HEK293 (cell line): ENCODE data around the gene NAALADL2.

Experiments used
- CTCF ChIA-PET: fragments of 350-600 bp; formaldehyde crosslinking; extraction: SDS; loops from one replicate; lab custom pipeline; 2021; ENCODE audit warnings: antibody characterized with exemption; lab: Yijun Ruan, JAX
- POLR2A ChIA-PET: fragments of 300-600 bp; formaldehyde crosslinking; extraction: SDS; loops from one replicate; lab custom pipeline; 2020; ENCODE audit warnings: antibody characterized with exemption, inconsistent platforms; lab: Yijun Ruan, JAX
- H3K27ac ChIP-seq: fragments of 200-500 bp; sonication (Bioruptor generic); 2 replicates; pipeline ENCODE4 v1.5.1; 2014; ENCODE audit warnings: low read depth, low read length, control low read depth, inconsistent platforms; ENCODE audit errors: extremely low read depth
- H3K36me3 ChIP-seq, 2 experiments: fragments of 200-500 bp in 1 of 2; sonication (Bioruptor generic) in 1 of 2; 1 replicate in 1 of 2; 2 replicates in 1 of 2; pipeline ENCODE4 v1.5.1; 2014 to 2017; ENCODE audit warnings: inconsistent platforms in 2 of 2, low read length in 2 of 2; ENCODE audit not compliant: control insufficient read depth in 2 of 2, insufficient read depth in 1 of 2
- H3K4me1 ChIP-seq: fragments of 200-500 bp; sonication (Bioruptor generic); 2 replicates; pipeline ENCODE4 v1.5.1; 2014; ENCODE audit warnings: mild to moderate bottlenecking, low read length, inconsistent platforms; ENCODE audit not compliant: control insufficient read depth, insufficient read depth
- H3K4me3 ChIP-seq: 2 replicates; pipeline ENCODE4 v1.5.1; 2011; ENCODE audit warnings: low read depth, mild to moderate bottlenecking, control low read depth, low read length, moderate library complexity
- H3K9me3 ChIP-seq: fragments of 200-500 bp; sonication (Bioruptor generic); 2 replicates; pipeline ENCODE4 v1.5.1; 2014; ENCODE audit warnings: low read depth, low read length, inconsistent platforms; ENCODE audit not compliant: control insufficient read depth, insufficient read depth
- KLF10 ChIP-seq: fragments of 450-650 bp; IDR thresholded peaks from 2 replicates; pipeline ENCODE4 v1.5.1; 2018; ENCODE audit warnings: missing biosample characterization, mild to moderate bottlenecking, missing genetic modification characterization
- MYNN ChIP-seq: fragments of 450-650 bp; formaldehyde crosslinking; IDR thresholded peaks from 2 replicates; pipeline ENCODE4 v1.5.1; 2016; ENCODE audit warnings: missing biosample characterization, missing genetic modification characterization, borderline replicate concordance
- TRIM28 ChIP-seq: IDR thresholded peaks from 2 replicates; pipeline ENCODE4 v1.6.1; 2011; ENCODE audit warnings: low read length, control low read depth, borderline replicate concordance
- ZBTB20 ChIP-seq: fragments of 450-650 bp; formaldehyde crosslinking; IDR thresholded peaks from 2 replicates; pipeline ENCODE4 v1.5.1; 2016; ENCODE audit warnings: missing biosample characterization, missing genetic modification characterization
- ZBTB7A ChIP-seq: fragments of 450-650 bp; formaldehyde crosslinking; IDR thresholded peaks from 2 replicates; pipeline ENCODE4 v1.5.1; 2016; ENCODE audit warnings: low read depth, missing biosample characterization, missing genetic modification characterization
- ZNF169 ChIP-seq: fragments of 450-650 bp; formaldehyde crosslinking; IDR thresholded peaks from 2 replicates; pipeline ENCODE4 v1.5.1; 2016; ENCODE audit warnings: missing biosample characterization, missing genetic modification characterization
- ZNF341 ChIP-seq: fragments of 450-650 bp; formaldehyde crosslinking; IDR thresholded peaks from 2 replicates; pipeline ENCODE4; 2016; ENCODE audit warnings: low read depth, missing biosample characterization, missing genetic modification characterization
- ZNF354C ChIP-seq: fragments of 450-650 bp; formaldehyde crosslinking; IDR thresholded peaks from 2 replicates; pipeline ENCODE4 v1.5.1; 2016; ENCODE audit warnings: missing biosample characterization, missing genetic modification characterization, low read depth, borderline replicate concordance
- ZNF37A ChIP-seq: fragments of 450-650 bp; IDR thresholded peaks from 2 replicates; pipeline ENCODE4 v1.5.1; 2018; ENCODE audit warnings: missing biosample characterization, missing genetic modification characterization
- ZNF48 ChIP-seq: fragments of 450-650 bp; formaldehyde crosslinking; IDR thresholded peaks from 2 replicates; pipeline ENCODE4 v1.5.1; 2016; ENCODE audit warnings: missing biosample characterization, missing genetic modification characterization
- ZNF514 ChIP-seq: fragments of 450-650 bp; formaldehyde crosslinking; IDR thresholded peaks from 2 replicates; pipeline ENCODE4 v1.5.1; 2016; ENCODE audit warnings: missing biosample characterization, missing genetic modification characterization
- ZNF530 ChIP-seq: fragments of 450-650 bp; formaldehyde crosslinking; IDR thresholded peaks from 2 replicates; pipeline ENCODE4 v1.5.1; 2016; ENCODE audit warnings: low read depth, missing biosample characterization, missing genetic modification characterization
- ZNF585B ChIP-seq: fragments of 450-650 bp; formaldehyde crosslinking; IDR thresholded peaks from 2 replicates; pipeline ENCODE4 v1.5.1; 2016; ENCODE audit warnings: missing biosample characterization, missing genetic modification characterization
- ZNF596 ChIP-seq: fragments of 450-650 bp; IDR thresholded peaks from 2 replicates; pipeline ENCODE4 v1.5.0; 2018; ENCODE audit warnings: missing biosample characterization, mild to moderate bottlenecking, missing genetic modification characterization, moderate library complexity
- ZNF658 ChIP-seq: fragments of 450-650 bp; formaldehyde crosslinking; IDR thresholded peaks from 2 replicates; pipeline ENCODE4; 2016; ENCODE audit warnings: missing biosample characterization, missing genetic modification characterization
- ZNF660 ChIP-seq: fragments of 450-650 bp; IDR thresholded peaks from 2 replicates; pipeline ENCODE4 v1.5.1; 2018; ENCODE audit warnings: missing biosample characterization, mild to moderate bottlenecking, missing genetic modification characterization
- TF ChIP-seq, protein P1 (sequence below): fragments of 450-650 bp; formaldehyde crosslinking; optimal IDR thresholded peaks from 2 replicates; pipeline ENCODE3; 2016; ENCODE audit warnings: missing biosample characterization, mild to moderate bottlenecking, missing genetic modification characterization
- TF ChIP-seq, protein P2 (sequence below): fragments of 450-650 bp; formaldehyde crosslinking; IDR thresholded peaks from 2 replicates; pipeline ENCODE4 v1.5.1; 2016; ENCODE audit warnings: missing biosample characterization, missing genetic modification characterization, low read depth
- TF ChIP-seq, protein P3 (sequence below): fragments of 450-650 bp; formaldehyde crosslinking; IDR thresholded peaks from 2 replicates; pipeline ENCODE4 v1.5.1; 2017; ENCODE audit warnings: missing biosample characterization, missing genetic modification characterization
- TF ChIP-seq, protein P4 (sequence below): fragments of 450-650 bp; formaldehyde crosslinking; IDR thresholded peaks from 2 replicates; pipeline ENCODE4 v1.5.1; 2016; ENCODE audit warnings: missing biosample characterization, missing genetic modification characterization
- TF ChIP-seq, protein P5 (sequence below): fragments of 450-650 bp; formaldehyde crosslinking; IDR thresholded peaks from 2 replicates; pipeline ENCODE4 v1.5.1; 2016; ENCODE audit warnings: missing biosample characterization, missing genetic modification characterization

Gene NAALADL2

DNA sequence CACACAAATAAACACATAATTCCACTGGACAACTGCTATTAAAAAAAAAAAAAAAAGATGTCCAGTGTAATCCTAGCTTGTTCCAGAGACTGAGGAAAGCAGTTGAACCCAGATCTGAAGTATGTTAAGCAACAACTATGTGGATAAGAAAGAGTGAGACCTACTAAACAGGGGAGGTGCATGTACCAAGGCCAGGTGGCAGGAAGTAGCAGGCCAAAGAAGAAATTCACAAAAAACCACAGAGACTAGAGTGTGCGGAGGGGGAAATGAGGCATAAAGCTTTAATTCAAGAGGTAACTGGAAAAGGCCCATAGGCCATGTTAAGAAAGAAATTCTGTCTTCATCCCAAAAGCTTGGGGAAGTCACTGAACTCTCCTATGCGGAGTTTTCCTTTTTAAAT lies 490.0 kb downstream of the NAALADL2 start:
- Histone ChIP-seq H3K9me3 (no peaks in the 10 kb centered on the region), H3K4me1 (no peaks in the 10 kb centered on the region), H3K27ac (no peak overlapping the region), H3K36me3 (no peaks in the 10 kb centered on the region), H3K4me3 (no peak overlapping the region)
- ChIA-PET POLR2A (no interaction called here), CTCF (no interaction called here)
- TF ChIP-seq ZBTB20 (tag by site-specific recombination) (no peak), TRIM28 (no peak), ZNF169 (tag by site-specific recombination) (no peak), ZNF530 (tag by site-specific recombination) (no peak), KLF10 (tag by site-specific recombination) (no peak), ZNF341 (no peak), ZNF596 (tag by site-specific recombination) (no peak), ZNF660 (tag by site-specific recombination) (no peak), ZBTB7A (tag by site-specific recombination) (no peak)
- TF ChIP-seq, protein P1, sequence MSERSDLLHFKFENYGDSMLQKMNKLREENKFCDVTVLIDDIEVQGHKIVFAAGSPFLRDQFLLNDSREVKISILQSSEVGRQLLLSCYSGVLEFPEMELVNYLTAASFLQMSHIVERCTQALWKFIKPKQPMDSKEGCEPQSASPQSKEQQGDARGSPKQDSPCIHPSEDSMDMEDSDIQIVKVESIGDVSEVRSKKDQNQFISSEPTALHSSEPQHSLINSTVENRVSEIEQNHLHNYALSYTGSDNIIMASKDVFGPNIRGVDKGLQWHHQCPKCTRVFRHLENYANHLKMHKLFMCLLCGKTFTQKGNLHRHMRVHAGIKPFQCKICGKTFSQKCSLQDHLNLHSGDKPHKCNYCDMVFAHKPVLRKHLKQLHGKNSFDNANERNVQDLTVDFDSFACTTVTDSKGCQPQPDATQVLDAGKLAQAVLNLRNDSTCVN (tag by site-specific recombination) = no peak
- TF ChIP-seq, protein P2, sequence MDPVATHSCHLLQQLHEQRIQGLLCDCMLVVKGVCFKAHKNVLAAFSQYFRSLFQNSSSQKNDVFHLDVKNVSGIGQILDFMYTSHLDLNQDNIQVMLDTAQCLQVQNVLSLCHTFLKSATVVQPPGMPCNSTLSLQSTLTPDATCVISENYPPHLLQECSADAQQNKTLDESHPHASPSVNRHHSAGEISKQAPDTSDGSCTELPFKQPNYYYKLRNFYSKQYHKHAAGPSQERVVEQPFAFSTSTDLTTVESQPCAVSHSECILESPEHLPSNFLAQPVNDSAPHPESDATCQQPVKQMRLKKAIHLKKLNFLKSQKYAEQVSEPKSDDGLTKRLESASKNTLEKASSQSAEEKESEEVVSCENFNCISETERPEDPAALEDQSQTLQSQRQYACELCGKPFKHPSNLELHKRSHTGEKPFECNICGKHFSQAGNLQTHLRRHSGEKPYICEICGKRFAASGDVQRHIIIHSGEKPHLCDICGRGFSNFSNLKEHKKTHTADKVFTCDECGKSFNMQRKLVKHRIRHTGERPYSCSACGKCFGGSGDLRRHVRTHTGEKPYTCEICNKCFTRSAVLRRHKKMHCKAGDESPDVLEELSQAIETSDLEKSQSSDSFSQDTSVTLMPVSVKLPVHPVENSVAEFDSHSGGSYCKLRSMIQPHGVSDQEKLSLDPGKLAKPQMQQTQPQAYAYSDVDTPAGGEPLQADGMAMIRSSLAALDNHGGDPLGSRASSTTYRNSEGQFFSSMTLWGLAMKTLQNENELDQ (tag by site-specific recombination) = no peak

DNA sequence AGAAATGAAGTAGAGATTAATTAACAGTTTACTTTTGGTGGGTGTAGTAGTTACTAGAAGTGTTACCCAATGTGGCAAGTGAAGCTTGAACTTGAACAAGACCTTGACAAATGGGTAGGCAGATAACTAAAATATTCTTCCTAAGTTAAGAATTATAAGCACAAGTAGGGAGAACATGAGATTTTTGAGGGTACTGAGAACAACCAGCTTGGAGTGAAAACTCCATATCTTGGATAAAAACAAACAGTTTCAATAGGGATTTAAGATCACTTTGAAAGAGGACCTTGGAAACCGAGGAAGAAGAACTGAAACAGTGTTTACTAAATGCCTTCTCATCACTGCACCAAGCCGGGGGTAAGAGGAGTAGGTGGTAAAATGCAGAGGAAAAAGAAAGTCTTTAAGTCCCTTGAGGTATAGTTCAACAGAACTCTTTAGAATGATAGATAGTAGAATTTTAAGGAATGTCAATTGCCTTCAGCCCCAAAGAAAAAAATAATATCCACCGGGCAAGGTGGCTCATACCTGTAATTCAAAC lies 496.7 kb downstream of the NAALADL2 start:
- ChIA-PET POLR2A (no interaction called here), CTCF (no interaction called here)
- no peaks in the 10 kb centered on the region for H3K4me1 ChIP-seq
- no peaks in the 10 kb centered on the region for H3K9me3 ChIP-seq
- TF ChIP-seq MYNN (tag by site-specific recombination) = no peak
- TF ChIP-seq, protein P3, sequence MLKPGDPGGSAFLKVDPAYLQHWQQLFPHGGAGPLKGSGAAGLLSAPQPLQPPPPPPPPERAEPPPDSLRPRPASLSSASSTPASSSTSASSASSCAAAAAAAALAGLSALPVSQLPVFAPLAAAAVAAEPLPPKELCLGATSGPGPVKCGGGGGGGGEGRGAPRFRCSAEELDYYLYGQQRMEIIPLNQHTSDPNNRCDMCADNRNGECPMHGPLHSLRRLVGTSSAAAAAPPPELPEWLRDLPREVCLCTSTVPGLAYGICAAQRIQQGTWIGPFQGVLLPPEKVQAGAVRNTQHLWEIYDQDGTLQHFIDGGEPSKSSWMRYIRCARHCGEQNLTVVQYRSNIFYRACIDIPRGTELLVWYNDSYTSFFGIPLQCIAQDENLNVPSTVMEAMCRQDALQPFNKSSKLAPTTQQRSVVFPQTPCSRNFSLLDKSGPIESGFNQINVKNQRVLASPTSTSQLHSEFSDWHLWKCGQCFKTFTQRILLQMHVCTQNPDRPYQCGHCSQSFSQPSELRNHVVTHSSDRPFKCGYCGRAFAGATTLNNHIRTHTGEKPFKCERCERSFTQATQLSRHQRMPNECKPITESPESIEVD (tag by site-specific recombination) = no peak
- TF ChIP-seq ZNF585B (tag by site-specific recombination) = no peak
- TF ChIP-seq ZNF48 = no peak
- no peak for TF ChIP-seq ZNF658
- TF ChIP-seq, protein P4, sequence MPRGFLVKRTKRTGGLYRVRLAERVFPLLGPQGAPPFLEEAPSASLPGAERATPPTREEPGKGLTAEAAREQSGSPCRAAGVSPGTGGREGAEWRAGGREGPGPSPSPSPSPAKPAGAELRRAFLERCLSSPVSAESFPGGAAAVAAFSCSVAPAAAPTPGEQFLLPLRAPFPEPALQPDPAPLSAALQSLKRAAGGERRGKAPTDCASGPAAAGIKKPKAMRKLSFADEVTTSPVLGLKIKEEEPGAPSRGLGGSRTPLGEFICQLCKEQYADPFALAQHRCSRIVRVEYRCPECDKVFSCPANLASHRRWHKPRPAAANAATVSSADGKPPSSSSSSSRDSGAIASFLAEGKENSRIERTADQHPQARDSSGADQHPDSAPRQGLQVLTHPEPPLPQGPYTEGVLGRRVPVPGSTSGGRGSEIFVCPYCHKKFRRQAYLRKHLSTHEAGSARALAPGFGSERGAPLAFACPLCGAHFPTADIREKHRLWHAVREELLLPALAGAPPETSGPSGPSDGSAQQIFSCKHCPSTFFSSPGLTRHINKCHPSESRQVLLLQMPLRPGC = no peak
- TF ChIP-seq, protein P5, sequence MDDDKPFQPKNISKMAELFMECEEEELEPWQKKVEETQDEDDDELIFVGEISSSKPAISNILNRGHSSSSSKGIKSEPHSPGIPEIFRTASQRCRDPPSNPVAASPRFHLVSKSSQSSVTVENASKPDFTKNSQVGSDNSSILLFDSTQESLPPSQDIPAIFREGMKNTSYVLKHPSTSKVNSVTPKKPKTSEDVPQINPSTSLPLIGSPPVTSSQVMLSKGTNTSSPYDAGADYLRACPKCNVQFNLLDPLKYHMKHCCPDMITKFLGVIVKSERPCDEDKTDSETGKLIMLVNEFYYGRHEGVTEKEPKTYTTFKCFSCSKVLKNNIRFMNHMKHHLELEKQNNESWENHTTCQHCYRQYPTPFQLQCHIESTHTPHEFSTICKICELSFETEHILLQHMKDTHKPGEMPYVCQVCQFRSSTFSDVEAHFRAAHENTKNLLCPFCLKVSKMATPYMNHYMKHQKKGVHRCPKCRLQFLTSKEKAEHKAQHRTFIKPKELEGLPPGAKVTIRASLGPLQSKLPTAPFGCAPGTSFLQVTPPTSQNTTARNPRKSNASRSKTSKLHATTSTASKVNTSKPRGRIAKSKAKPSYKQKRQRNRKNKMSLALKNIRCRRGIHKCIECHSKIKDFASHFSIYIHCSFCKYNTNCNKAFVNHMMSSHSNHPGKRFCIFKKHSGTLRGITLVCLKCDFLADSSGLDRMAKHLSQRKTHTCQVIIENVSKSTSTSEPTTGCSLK = no peak
- no peak for TF ChIP-seq ZNF37A
- TF ChIP-seq ZNF354C = no peak
- TF ChIP-seq ZNF514 (tag by site-specific recombination) = no peak
- H3K4me3 ChIP-seq = no peak overlapping the region
- H3K27ac ChIP-seq = no peak overlapping the region
- no peaks in the 10 kb centered on the region for H3K36me3 ChIP-seq
